Measurements from ENCODE around the gene FXN. TPM values are rescaled to one million over a fixed set of nuclear protein-coding genes. Genes with fewer than 3 reads are reported as not detected.

Gene FXN
- total and polyA plus RNA-seq, 4 donors, result 5.0 to 18.1 (median 12.8) TPM

GRCh38 chr9:69122082-69122548 lies 86.6 kb downstream of the FXN start:
- peak in 5 of 6 donors; percentile 28 to 81 (median 42) for DNase-seq (ENCODE audit: low read depth in 4 of 6, low spot score in 6 of 6)
- Histone ChIP-seq H3K27ac (ENCODE audit: low read depth, low read length) (peak overlapping the region; percentile 59), H3K9me3 (ENCODE audit: control insufficient read depth, insufficient read depth, low read length) (no peaks in the 10 kb centered on the region), H3K4me1 (ENCODE audit: control insufficient read depth, insufficient read depth, low read length) (peaks cover 20% of the 10 kb centered on the region), H3K36me3 (ENCODE audit: control insufficient read depth, insufficient read depth, low read length) (no peaks in the 10 kb centered on the region), H3K4me3 (ENCODE audit: low read depth, low read length) (peak overlapping the region; percentile 49), H3K27me3 (ENCODE audit: control insufficient read depth, insufficient read depth, low read length) (peaks cover 7% of the 10 kb centered on the region)
- WGBS (ENCODE audit: insufficient coverage), result 0% methylated on average over 27 of the region's 28 CpGs

- Histone ChIP-seq H3K27me3 (ENCODE audit: control insufficient read depth, insufficient read depth, low read length) (peaks cover 7% of the 10 kb centered on the region), H3K9me3 (ENCODE audit: control insufficient read depth, insufficient read depth, low read length) (no peaks in the 10 kb centered on the region), H3K4me3 (ENCODE audit: low read depth, low read length) (peak overlapping the region; percentile 49), H3K36me3 (ENCODE audit: control insufficient read depth, insufficient read depth, low read length) (no peaks in the 10 kb centered on the region), H3K4me1 (ENCODE audit: control insufficient read depth, insufficient read depth, low read length) (peaks cover 20% of the 10 kb centered on the region), H3K27ac (ENCODE audit: low read depth, low read length) (peak overlapping the region; percentile 59)
- WGBS (ENCODE audit: insufficient coverage), result 37% methylated on average over 10 of the region's 16 CpGs
- DNase-seq (ENCODE audit: low read depth in 4 of 6, low spot score in 6 of 6), result peak in 2 of 6 donors; percentile 14 to 59
Observed at GRCh38 chr9:69122549-69123141, 87.1 kb downstream of the FXN start.

GRCh38 chr9:69130456-69131441 lies 95.2 kb downstream of the FXN start:
- Histone ChIP-seq H3K4me3 (ENCODE audit: low read depth, low read length) (no peak overlapping the region), H3K36me3 (ENCODE audit: control insufficient read depth, insufficient read depth, low read length) (peaks cover 2% of the 10 kb centered on the region), H3K27me3 (ENCODE audit: control insufficient read depth, insufficient read depth, low read length) (no peaks in the 10 kb centered on the region), H3K9me3 (ENCODE audit: control insufficient read depth, insufficient read depth, low read length) (no peaks in the 10 kb centered on the region), H3K4me1 (ENCODE audit: control insufficient read depth, insufficient read depth, low read length) (peaks cover 4% of the 10 kb centered on the region), H3K27ac (ENCODE audit: low read depth, low read length) (peak overlapping the region; percentile 22)
- no peak for DNase-seq (ENCODE audit: low read depth in 4 of 6, low spot score in 6 of 6)
- WGBS (ENCODE audit: insufficient coverage), result 81% methylated on average over 14 of the region's 16 CpGs

- DNase-seq (ENCODE audit: low read depth in 4 of 6, low spot score in 6 of 6), result peak in 1 of 6 donors; percentile 52
- Histone ChIP-seq H3K36me3 (ENCODE audit: control insufficient read depth, insufficient read depth, low read length) (peaks cover 2% of the 10 kb centered on the region), H3K27ac (ENCODE audit: low read depth, low read length) (no peak overlapping the region), H3K4me3 (ENCODE audit: low read depth, low read length) (no peak overlapping the region), H3K4me1 (ENCODE audit: control insufficient read depth, insufficient read depth, low read length) (peaks cover 4% of the 10 kb centered on the region), H3K9me3 (ENCODE audit: control insufficient read depth, insufficient read depth, low read length) (no peaks in the 10 kb centered on the region), H3K27me3 (ENCODE audit: control insufficient read depth, insufficient read depth, low read length) (no peaks in the 10 kb centered on the region)
- WGBS (ENCODE audit: insufficient coverage), result 86% methylated on average over 1 of the region's 1 CpG
Observed at GRCh38 chr9:69131682-69132081, 96.1 kb downstream of the FXN start.

GRCh38 chr9:69132361-69132760 lies 96.8 kb downstream of the FXN start:
- H3K9me3 ChIP-seq (ENCODE audit: control insufficient read depth, insufficient read depth, low read length), result no peaks in the 10 kb centered on the region
- H3K4me3 ChIP-seq (ENCODE audit: low read depth, low read length), result no peak overlapping the region
- peaks cover 2% of the 10 kb centered on the region for H3K36me3 ChIP-seq (ENCODE audit: control insufficient read depth, insufficient read depth, low read length)
- WGBS (ENCODE audit: insufficient coverage), result 100% methylated on average over 2 of the region's 4 CpGs
- peaks cover 4% of the 10 kb centered on the region for H3K4me1 ChIP-seq (ENCODE audit: control insufficient read depth, insufficient read depth, low read length)
- no peak overlapping the region for H3K27ac ChIP-seq (ENCODE audit: low read depth, low read length)
- DNase-seq (ENCODE audit: low read depth in 4 of 6, low spot score in 6 of 6), result no peak
- H3K27me3 ChIP-seq (ENCODE audit: control insufficient read depth, insufficient read depth, low read length), result no peaks in the 10 kb centered on the region

- Histone ChIP-seq H3K27ac (ENCODE audit: low read depth, low read length) (no peak overlapping the region), H3K27me3 (ENCODE audit: control insufficient read depth, insufficient read depth, low read length) (no peaks in the 10 kb centered on the region), H3K9me3 (ENCODE audit: control insufficient read depth, insufficient read depth, low read length) (no peaks in the 10 kb centered on the region), H3K4me3 (ENCODE audit: low read depth, low read length) (no peak overlapping the region), H3K36me3 (ENCODE audit: control insufficient read depth, insufficient read depth, low read length) (peaks cover 2% of the 10 kb centered on the region), H3K4me1 (ENCODE audit: control insufficient read depth, insufficient read depth, low read length) (peaks cover 4% of the 10 kb centered on the region)
- no peak for DNase-seq (ENCODE audit: low read depth in 4 of 6, low spot score in 6 of 6)
- 95% methylated on average over 6 of the region's 6 CpGs for WGBS (ENCODE audit: insufficient coverage)
Observed at GRCh38 chr9:69134412-69134811, 98.9 kb downstream of the FXN start.

- Histone ChIP-seq H3K36me3 (ENCODE audit: control insufficient read depth, insufficient read depth, low read length) (peaks cover 2% of the 10 kb centered on the region), H3K4me1 (ENCODE audit: control insufficient read depth, insufficient read depth, low read length) (no peaks in the 10 kb centered on the region), H3K27me3 (ENCODE audit: control insufficient read depth, insufficient read depth, low read length) (no peaks in the 10 kb centered on the region), H3K9me3 (ENCODE audit: control insufficient read depth, insufficient read depth, low read length) (no peaks in the 10 kb centered on the region), H3K27ac (ENCODE audit: low read depth, low read length) (no peak overlapping the region), H3K4me3 (ENCODE audit: low read depth, low read length) (no peak overlapping the region)
- DNase-seq (ENCODE audit: low read depth in 4 of 6, low spot score in 6 of 6), result no peak
- WGBS (ENCODE audit: insufficient coverage), result 100% methylated on average over 1 of the region's 2 CpGs
Observed at GRCh38 chr9:69136185-69136584, 100.6 kb downstream of the FXN start.

GRCh38 chr9:69136779-69137178 lies 101.2 kb downstream of the FXN start:
- no peaks in the 10 kb centered on the region for H3K4me1 ChIP-seq (ENCODE audit: control insufficient read depth, insufficient read depth, low read length)
- no peak for DNase-seq (ENCODE audit: low read depth in 4 of 6, low spot score in 6 of 6)
- peaks cover 2% of the 10 kb centered on the region for H3K36me3 ChIP-seq (ENCODE audit: control insufficient read depth, insufficient read depth, low read length)
- H3K27ac ChIP-seq (ENCODE audit: low read depth, low read length), result no peak overlapping the region
- no peaks in the 10 kb centered on the region for H3K27me3 ChIP-seq (ENCODE audit: control insufficient read depth, insufficient read depth, low read length)
- 71% methylated on average over 7 of the region's 7 CpGs for WGBS (ENCODE audit: insufficient coverage)
- no peak overlapping the region for H3K4me3 ChIP-seq (ENCODE audit: low read depth, low read length)
- no peaks in the 10 kb centered on the region for H3K9me3 ChIP-seq (ENCODE audit: control insufficient read depth, insufficient read depth, low read length)

- no peak for DNase-seq (ENCODE audit: low read depth in 4 of 6, low spot score in 6 of 6)
- Histone ChIP-seq H3K36me3 (ENCODE audit: control insufficient read depth, insufficient read depth, low read length) (peaks cover 2% of the 10 kb centered on the region), H3K4me3 (ENCODE audit: low read depth, low read length) (no peak overlapping the region), H3K4me1 (ENCODE audit: control insufficient read depth, insufficient read depth, low read length) (no peaks in the 10 kb centered on the region), H3K27me3 (ENCODE audit: control insufficient read depth, insufficient read depth, low read length) (no peaks in the 10 kb centered on the region), H3K9me3 (ENCODE audit: control insufficient read depth, insufficient read depth, low read length) (no peaks in the 10 kb centered on the region), H3K27ac (ENCODE audit: low read depth, low read length) (no peak overlapping the region)
- WGBS (ENCODE audit: insufficient coverage), result 98% methylated on average over 5 of the region's 8 CpGs
Observed at GRCh38 chr9:69137311-69137710, 101.8 kb downstream of the FXN start.
